ENCODE measurements around the gene FXR2. TPM values are rescaled to one million over a fixed set of nuclear protein-coding genes. Genes with fewer than 3 reads are reported as not detected.
A peak's percentile ranks its signal among the peaks of the same experiment; 100 is the strongest.

Gene FXR2
- total and polyA plus RNA-seq, 8 donors = 30.6 to 47.5 (median 37.0) TPM

DNA sequence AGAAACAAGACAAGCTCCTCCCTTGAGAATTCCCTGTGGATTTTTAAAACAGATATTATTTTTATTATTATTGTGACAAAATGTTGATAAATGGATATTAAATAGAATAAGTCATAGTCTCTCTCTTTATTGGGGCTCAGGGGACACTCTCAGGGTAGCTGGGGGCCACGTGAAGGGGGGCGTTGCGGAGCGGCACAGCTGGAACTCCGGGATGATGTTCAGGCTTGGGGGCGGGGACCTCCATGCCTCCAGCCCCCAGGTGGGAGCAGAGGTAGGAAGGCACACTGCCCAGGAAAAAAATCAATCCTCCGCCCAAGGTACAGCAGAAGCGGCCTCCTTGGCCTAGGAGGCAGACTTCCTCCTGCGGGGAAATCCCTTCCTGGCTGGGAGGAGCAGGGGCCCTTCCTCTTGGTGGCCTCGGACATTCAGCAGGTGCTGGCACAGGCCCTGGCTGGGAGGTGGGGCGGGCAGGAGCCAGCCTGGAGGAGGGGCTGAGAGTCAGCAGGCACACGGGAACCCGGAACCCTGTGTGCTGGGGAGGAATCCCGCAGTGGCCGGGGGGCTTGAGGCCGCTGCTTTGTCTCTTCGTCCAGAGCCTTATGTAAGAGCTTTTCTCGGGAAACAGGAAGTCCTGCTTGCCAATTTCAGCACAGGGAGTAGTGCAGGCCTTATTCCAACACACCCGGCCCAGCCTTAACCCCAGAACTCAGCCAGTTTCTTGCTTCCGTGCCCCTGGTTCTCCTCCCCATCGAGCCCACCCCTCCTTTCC lies 56.7 kb downstream of the FXR2 start:
- peaks cover 38 to 73% of the 10 kb centered on the region in 2 donors for H3K4me1 ChIP-seq
- DNase-seq (peak; percentile 88 to 99 (median 95)), ATAC-seq (peak; percentile 73)
- no peaks in the 10 kb centered on the region for H3K27me3 ChIP-seq
- H3K27ac ChIP-seq = peak overlapping the region; percentile 93 to 97
- TF ChIP-seq, protein P1, sequence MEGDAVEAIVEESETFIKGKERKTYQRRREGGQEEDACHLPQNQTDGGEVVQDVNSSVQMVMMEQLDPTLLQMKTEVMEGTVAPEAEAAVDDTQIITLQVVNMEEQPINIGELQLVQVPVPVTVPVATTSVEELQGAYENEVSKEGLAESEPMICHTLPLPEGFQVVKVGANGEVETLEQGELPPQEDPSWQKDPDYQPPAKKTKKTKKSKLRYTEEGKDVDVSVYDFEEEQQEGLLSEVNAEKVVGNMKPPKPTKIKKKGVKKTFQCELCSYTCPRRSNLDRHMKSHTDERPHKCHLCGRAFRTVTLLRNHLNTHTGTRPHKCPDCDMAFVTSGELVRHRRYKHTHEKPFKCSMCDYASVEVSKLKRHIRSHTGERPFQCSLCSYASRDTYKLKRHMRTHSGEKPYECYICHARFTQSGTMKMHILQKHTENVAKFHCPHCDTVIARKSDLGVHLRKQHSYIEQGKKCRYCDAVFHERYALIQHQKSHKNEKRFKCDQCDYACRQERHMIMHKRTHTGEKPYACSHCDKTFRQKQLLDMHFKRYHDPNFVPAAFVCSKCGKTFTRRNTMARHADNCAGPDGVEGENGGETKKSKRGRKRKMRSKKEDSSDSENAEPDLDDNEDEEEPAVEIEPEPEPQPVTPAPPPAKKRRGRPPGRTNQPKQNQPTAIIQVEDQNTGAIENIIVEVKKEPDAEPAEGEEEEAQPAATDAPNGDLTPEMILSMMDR (IDR thresholded peaks at IDR 0.05) = peak in 1 of 2 donors; percentile 16
- H3K4me3 ChIP-seq = peak overlapping the region; percentile 36 to 82
- no peaks in the 10 kb centered on the region for H3K9me3 ChIP-seq
- intact Hi-C loops (cut with DNase I) = no loop called here
- peaks cover 0 to 9% of the 10 kb centered on the region in 2 donors for H3K36me3 ChIP-seq

DNA sequence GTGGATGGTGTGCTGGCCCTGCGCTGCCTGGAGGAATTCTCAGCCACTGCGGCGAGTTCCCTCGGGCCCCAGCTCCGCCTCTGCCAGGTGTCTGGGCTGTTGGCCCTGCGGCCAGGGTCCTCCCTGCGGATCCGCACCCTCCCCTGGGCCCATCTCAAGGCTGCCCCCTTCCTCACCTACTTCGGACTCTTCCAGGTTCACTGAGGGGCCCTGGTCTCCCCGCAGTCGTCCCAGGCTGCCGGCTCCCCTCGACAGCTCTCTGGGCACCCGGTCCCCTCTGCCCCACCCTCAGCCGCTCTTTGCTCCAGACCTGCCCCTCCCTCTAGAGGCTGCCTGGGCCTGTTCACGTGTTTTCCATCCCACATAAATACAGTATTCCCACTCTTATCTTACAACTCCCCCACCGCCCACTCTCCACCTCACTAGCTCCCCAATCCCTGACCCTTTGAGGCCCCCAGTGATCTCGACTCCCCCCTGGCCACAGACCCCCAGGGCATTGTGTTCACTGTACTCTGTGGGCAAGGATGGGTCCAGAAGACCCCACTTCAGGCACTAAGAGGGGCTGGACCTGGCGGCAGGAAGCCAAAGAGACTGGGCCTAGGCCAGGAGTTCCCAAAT lies 57.4 kb downstream of the FXR2 start:
- intact Hi-C loops (cut with DNase I) = no loop called here

DNA sequence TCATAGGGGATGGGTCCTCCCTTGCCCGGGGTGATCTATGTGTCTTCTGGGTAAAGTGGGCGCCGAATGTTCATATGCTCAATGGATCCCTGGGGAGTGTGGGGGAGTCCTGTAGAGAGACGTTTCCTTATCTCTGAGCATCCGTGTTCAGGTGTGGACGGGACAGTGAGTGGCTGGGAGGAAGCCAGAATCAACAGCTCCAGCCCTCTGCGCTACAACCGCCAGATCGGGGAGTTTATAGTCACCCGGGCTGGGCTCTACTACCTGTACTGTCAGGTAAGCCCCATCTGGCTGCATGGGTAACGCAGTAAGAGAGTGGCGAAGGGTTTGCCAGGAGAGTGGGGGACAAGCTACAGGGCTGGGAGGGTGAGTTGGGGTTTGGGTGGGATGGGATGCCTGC lies 58.1 kb downstream of the FXR2 start:
- Histone ChIP-seq H3K4me1 (peaks cover 32 to 74% of the 10 kb centered on the region in 2 donors), H3K36me3 (peaks cover 0 to 9% of the 10 kb centered on the region in 2 donors), H3K4me3 (no peak overlapping the region), H3K27me3 (no peaks in the 10 kb centered on the region), H3K9me3 (no peaks in the 10 kb centered on the region), H3K27ac (no peak overlapping the region)
- intact Hi-C loops (cut with DNase I) = no loop called here
- no peak for ATAC-seq
- DNase-seq = no peak
- TF ChIP-seq, protein P1 (IDR thresholded peaks at IDR 0.05) = no peak

More for the DNA sequence above, 57.4 kb downstream of the FXR2 start:
- Histone ChIP-seq H3K4me3 (peak overlapping the region in 1 of 2 donors; percentile 82), H3K27me3 (no peaks in the 10 kb centered on the region), H3K4me1 (peaks cover 32 to 71% of the 10 kb centered on the region in 2 donors), H3K27ac (peak overlapping the region; percentile 93 to 97), H3K9me3 (no peaks in the 10 kb centered on the region), H3K36me3 (peaks cover 0 to 9% of the 10 kb centered on the region in 2 donors)
- ATAC-seq (no peak), DNase-seq (no peak)
- TF ChIP-seq, protein P1 (IDR thresholded peaks at IDR 0.05) = no peak

DNA sequence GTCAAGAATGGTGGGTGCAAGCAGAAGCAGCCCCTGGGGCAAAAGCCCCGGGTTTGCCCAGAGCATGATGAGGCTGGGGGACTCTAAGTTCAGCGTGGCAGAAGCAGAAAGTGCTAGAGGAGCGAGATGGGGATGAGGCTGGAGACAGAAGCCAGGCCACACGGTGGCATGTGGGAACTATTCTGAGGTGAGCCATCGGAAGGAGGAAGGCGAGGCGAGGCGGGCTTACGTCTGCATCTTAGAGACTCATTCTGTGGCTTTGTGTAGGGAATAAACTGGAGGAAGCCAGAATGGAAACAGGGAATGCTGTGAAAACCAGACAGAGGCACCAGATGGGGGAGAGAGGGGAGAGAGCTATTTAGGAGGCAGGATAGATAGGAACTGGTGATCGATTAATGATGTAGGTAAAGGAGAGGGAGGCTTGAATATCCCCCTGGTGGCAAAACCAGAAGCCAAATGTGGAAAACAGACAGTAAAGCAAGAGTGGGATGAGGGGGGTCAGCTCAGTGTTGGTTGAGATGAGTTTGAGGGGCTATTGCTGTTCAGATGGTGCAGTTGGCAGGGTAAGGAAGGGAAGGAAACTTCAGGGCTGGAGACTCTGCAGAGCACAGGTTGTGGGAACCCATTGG lies 59.3 kb downstream of the FXR2 start:
- TF ChIP-seq, protein P1 (IDR thresholded peaks at IDR 0.05) = no peak
- H3K36me3 ChIP-seq = peaks cover 0 to 9% of the 10 kb centered on the region in 2 donors
- H3K4me3 ChIP-seq = no peak overlapping the region
- peaks cover 28 to 76% of the 10 kb centered on the region in 2 donors for H3K4me1 ChIP-seq
- H3K27ac ChIP-seq = no peak overlapping the region
- no peaks in the 10 kb centered on the region for H3K27me3 ChIP-seq
- no peak for ATAC-seq
- no peak for DNase-seq
- H3K9me3 ChIP-seq = no peaks in the 10 kb centered on the region
- intact Hi-C loops (cut with DNase I) = no loop called here

DNA sequence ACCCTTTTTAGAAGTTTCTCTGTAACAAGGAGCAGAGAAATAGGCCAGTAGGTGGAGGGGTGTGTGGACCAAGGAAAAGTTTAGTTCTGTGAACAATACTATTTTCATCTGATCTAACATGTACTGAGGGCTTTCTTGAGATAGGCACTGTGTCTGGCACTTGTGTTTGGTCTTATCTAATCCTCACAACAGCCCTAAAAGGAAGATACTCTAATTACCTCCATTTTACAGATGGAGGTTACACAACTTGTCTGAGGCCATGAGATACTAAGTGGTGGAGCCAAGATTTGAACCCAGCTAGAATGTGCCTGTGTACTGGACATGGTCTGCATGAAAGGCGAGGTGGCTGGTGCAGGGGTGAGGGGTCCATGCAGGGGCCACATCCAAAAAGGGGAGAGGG lies 61.3 kb downstream of the FXR2 start:
- intact Hi-C loops (cut with DNase I) = no loop called here
- no peak for ATAC-seq

More for the DNA sequence above, 61.3 kb downstream of the FXR2 start:
- Histone ChIP-seq H3K36me3 (peaks cover 0 to 7% of the 10 kb centered on the region in 2 donors), H3K27ac (peak overlapping the region; percentile 44 to 82), H3K4me3 (no peak overlapping the region), H3K9me3 (no peaks in the 10 kb centered on the region), H3K27me3 (no peaks in the 10 kb centered on the region), H3K4me1 (peaks cover 21 to 73% of the 10 kb centered on the region in 2 donors)
- DNase-seq = no peak
- TF ChIP-seq, protein P1 (IDR thresholded peaks at IDR 0.05) = no peak

Data from left lung (tissue), 10 donors.